HG02973 (cell line): ENCODE data around the gene PCSK6.
A peak's percentile ranks its signal among the peaks of the same experiment; 100 is the strongest.
"Not testable (repeated sequence)": the region's sequence is repeated elsewhere in the genome, so short reads cannot be mapped to it uniquely, and the experiment has no call there.

Source experiments
- ATAC-seq: cut with Tn5 transposase; IDR thresholded peaks from one replicate; pipeline ENCODE4 v1.9.1; 2021; ENCODE audit warnings: moderate library complexity; ENCODE audit not compliant: unreplicated experiment

The PCSK6 gene

DNA sequence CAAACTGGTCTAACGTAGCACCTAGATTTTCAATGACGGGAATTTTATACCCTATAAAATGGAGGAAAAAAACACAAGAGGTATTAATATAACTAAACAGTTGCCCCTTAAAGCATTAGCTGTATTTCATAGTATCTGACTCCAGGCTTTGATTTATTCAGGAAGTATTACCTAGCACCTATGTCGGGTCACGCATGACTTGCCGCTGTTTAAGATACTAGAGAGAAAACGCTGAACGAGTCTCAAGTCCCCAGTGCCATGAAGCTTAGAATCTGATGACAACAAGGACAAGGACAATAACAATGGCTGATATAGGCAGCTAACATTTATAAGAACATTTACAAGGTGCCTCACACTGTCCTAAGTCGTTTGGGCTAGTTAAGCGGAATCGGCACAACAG is 196.4 kb downstream of the PCSK6 start:
- ATAC-seq: no peak

DNA sequence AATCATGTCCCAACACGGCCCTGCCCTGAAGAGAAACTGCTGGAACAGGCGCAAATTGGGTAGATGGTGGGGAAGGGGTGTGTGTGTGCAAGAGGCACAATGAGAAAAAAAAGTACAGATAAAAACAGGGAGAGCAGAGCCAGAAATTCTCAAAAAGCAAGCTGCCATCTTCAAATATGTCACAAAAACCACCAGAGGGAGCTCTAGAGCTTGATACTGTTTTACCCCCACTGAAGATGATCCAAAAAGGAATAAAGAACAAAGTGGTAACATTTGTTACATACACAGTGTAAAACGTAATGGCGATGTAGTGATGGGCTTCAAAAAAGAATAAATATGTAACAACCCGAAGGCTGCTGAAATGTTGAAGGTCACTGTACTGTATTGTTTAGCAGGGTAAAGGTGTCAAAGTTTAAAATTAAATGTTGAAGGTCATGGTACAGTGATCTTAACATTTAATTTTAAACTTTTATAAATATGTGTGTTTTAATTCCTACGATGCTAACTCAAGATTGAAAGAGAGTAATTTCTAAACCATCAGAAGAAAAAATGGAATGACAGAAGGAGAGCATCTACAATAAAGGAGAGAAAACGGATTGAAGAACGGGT is 200.5 kb downstream of the PCSK6 start:
- no peak for ATAC-seq

DNA sequence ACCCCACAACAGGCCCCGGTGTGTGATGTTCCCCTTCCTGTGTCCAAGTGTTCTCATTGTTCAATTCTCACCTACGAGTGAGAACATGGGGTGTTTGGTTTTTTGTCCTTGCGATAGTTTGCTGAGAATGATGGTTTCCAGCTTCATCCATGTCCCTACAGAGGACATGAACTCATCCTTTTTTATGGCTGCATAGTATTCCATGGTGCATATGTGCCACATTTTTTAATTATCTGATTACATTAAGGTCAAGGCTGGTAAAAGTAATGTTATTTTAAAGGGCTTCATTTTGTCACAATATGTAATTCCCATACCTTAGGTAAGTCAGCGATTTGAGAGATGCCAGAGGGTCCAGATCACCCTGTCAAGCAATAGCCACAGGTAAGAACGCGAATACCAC is 202.2 kb downstream of the PCSK6 start:
- ATAC-seq: not testable (repeated sequence)

DNA sequence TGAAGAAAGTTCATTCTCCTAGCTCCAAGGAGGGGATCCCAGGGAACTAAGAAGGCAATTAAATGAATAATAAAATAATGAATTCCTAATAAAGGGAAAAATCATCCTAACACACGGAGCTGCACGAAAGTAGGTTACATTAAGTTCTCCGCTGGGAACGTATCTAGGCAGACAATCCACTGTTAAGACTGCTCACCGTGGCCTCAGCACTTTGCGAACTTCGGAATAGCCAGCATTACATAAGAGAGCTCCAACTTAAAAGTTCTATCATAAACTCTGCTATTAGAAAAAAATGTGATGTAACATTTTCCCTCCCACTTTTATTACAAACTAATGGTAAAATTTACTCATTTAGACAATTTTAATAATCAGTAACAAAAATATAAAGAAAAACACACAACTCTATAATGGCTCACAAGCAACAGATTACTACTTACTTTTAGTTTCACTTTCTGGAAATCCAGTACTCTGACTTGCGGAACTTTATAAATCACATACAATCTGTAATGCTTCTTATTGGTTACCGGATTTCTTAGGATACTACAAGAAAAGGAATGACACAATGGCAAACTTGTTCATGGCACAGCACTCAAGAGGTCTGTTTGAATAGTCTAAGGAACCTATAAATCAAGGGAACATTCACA is 202.9 kb downstream of the PCSK6 start:
- no peak for ATAC-seq

DNA sequence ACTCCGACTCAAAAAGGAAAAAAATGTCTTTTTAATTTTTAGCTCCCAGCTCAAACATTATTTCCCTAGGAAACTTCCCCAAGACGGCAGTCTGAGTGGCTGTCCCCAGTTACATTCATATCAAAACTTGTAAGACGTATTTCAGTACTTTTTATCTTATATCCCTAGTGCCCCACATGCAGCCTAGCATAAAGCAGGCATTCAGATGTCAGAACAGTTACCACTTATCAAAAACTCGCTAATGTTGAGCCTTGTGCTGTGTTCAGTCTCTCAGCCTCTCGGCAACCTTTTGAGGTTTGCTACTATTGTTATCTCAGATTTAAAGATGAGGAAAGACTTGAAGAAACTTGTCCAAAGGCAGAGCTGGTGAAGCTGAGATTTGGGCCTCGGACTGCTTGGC is 205.6 kb downstream of the PCSK6 start:
- no peak for ATAC-seq

DNA sequence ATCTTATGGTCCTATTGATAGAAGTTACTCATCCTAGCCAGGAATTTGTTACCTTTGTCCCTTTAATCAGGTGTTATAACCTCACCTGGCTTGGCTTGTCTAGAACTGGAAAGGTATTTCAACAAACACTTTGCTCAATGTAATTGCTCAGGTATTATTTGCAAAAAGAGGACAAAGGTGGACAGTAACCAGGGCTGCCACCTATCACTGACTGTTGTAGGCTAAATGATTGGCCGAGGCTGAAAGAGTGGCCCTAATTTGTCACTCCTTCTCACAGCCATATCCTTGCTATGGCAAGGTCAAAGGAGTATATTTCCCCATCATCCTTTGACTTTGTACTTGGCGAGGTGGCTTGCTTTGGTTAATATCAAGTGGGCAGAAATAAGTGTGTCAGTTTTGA is 209.5 kb downstream of the PCSK6 start:
- ATAC-seq: no peak

DNA sequence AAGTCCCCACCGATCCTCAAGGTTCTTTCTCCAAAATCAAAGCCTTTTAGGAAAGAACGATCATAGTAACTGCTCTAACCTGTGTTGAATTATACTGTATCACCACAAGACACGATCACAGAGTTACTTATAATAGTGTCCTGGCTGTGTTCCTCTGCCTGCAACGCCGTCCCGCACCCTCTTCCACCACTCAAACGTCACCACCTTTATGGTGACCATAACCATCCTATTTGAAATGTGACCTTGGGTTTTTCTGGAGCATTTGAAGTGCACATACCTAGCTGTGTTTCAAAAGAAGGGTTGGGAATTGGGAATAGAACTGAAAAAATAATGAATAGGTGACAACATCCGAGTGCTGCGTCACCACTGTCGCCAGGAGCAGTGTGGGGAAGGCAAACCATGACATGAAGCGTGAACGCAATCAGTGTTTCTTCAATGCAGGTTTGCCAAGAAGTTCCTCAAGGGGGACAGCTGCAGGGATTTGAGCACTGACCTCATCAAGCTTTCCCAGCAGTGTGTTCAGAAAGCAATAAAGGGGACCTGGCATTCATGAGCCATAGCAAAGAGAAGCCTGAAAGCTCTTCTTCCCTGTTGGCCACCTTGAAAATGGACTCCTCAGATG is 211.5 kb downstream of the PCSK6 start:
- no peak for ATAC-seq

DNA sequence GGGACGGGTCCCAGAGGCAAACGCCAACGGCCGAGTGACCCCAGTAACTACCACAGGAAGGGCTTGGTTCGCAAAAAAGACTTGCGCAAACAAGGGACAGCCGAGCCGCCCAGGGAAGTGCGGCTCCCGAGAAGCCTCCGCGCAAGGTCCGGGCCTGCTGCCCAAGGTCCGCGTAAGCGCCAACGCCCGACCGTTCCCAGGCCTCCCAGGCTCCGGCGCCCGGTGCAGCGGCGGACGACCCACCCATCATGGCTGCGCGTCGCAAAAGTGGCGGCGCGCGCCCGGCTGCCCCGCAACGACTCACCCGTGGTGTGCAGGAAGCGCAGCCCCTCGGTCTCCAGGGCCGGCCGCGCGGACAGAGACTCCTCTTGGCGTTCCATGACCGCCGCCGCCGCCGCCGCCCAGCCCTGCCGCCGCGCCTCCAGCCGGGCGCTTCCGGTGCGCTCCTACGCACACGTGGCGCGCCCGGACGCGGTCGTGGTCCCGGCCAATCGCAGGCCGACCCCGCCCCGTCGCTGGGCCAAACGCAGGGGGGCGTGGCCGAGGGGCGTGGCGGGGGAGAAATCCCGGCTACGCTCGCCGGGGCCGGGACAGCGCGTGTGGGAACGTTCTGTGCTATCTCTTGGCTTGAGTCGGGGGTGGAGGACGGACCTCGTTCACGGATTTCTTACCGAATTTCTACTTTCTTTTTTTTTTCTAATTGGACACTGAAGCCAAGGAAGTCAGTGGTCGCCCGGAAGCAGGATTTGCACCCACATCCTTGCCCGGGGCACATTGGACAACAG is 212.3 kb downstream of the PCSK6 start, which contains the start of gene SELENOS:
TSS of gene SELENOS (minus strand) at position 448 of the 785 bp plus-strand sequence. CDS start at position 380, 68 bp downstream.
- ATAC-seq: peak; percentile 85

DNA sequence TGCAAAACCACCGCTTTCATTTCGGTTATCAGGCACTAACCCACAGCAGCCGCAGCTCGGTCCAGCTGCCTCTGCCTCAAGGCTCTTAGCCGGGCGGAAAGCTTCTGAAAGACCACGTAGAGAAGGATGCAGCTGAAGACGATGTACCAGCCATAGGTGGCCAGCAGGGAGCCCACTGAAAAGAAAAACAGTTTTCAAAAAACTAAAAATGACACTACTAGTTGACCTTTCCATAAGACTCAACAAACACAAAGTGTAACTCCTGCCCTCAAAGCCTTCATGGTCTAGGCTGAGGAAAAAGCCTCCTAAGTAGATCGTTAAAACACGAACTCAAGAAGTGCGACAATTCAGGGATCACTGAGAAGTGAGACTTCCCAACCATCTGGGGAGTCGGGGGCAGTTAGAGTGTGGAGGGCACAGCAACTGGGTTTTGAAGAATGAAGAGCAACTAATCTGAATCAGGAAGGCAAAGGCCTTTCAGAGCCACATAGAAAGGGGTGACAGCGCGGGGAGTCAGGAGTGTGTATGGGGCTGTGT is 212.9 kb downstream of the PCSK6 start:
- peak; percentile 43 for ATAC-seq

DNA sequence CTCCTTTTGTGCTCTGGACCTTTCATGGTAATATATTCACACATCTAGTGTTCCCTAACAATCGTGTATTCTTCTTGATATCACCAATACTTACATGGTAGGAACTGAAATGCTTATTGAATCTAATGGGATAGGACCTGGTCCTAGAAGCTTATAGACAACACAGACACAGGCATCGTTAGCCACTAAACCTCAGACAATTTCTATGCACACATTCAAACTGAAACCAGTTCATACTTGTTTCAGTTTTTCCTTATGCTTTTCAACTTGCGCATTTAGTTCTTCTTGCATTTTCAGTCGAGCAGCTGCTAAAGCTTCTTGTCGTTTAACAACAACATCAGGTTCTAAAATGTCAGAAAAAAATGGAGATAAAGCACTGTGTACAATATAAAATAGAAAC is 214.5 kb downstream of the PCSK6 start:
- ATAC-seq: peak; percentile 36

DNA sequence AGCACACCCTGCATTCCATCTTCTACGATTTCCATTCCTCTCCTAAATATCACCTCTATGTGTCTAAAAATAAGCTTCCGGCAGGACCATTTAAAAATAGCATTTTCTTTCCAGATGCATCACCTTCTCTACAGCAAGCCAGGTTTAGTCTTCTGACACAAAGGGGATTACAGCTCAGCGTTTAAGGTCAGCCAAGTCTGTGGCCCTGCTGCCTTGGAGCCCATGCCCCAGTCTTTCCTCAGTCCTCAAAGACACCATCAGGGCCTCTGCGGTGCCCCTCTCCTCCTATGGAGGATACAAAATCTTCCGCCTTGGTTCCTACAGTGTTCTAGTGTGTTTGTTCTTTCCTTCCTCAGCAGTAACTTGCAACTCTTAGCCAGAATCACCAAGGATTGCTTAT is 216.0 kb downstream of the PCSK6 start:
- no peak for ATAC-seq

DNA sequence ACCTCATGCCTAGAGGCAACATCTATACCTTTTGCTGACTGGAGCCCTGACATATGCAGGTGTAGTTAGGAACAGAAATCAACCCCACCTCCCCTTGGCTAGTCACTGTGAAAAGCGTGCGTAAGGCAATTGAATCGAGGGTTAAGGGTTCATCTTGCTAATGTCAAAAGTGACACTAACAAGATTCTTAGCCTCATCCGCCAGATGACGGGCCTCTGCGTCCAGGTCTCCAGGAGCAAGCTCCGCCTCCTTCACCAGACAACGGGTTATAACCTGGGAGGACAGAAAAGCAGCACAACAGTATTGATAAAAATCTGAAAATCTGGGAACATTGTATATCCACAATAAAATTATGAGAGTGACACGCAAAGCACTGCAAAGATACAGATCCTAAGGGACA is 216.9 kb downstream of the PCSK6 start:
- ATAC-seq: no peak

DNA sequence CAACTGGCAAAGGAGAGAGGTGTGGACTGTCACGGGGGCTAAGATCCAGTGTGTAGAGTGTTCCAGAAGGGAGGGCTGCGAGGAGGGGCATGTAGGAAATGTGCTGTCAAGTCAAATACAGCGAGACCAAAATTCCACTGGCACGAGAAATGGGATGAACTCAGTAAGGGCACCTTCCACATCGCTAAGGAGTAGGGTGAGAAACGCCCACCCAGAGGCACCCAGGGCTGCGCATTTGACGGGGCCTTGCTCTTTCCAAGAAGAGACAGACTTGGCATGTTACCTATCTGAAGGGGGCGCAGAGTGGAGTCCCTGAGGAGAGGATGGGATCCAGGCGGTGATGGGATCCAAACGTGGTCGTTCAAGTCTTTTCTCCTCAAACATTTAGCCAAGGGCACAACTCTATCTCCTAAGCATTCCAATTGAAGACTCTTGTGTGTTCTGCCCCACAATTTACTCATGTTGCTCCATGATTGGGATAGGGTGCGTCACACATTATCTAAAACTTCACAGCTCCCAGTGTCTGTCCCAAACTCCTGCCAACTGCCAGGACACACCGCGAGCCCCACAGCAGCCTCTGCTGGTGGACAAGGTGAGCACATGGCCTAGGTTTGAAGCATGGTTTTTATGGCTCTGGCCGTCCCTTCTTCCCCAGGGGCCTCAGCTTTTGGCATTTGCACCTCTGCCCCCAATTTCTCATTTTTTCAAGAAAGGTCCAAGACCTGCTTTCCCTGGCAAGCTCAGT is 219.9 kb downstream of the PCSK6 start:
- ATAC-seq: no peak

DNA sequence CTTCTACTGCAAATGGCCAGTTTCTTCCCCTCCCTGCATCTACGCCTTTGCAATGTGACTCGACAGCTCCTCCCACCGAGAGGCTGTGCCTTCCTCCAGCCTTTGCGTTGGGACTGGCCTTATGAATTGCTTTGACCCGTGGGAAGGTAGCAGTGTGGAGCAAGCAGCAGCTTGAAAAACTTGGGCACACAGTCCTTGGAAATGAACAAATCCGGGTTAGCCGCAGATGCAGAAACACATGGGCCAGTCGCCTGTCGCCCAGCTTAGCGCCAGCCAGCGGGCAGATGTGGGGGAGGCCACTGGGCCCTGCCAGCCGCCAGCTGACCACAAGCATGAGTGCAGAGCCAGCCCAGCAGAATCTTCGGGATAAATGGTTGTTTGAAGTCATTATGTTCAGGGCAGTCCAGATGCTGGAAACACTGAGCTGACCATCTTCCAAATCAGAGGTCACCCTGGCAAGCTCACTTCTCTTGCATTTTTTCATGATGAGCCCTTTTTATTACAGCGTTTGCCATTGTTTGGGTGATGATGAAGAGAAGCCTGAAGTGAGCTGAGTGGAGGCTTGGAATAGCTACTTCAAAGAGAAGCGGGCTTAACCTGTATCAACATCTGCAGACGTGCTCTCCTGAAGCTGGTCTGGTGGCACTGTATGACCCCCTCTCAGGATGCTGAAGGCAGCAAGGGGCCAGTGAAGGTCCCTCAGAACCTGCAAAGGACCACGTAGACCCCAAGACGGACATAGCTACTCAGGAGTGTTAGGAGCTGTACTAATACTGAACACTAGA is 222.0 kb downstream of the PCSK6 start:
- no peak for ATAC-seq

DNA sequence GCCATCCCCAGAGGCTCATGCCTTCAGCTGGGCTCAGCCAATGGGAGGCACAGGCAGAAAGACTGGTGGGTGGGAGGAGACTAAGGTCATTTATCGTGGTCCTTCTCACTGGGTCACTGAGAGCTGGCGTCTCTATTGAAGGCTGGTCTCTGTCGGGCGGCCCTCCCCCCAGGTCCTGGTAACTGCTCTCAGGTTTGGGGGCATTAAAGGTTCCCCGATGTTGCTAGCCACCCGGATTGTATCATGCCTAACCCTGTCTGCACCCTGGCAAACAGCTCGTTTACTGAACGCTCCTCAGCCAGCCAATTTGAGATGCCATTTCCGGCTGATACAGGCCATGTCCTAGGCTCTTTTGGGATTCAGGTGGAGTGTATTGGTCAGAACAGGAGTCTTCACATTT is 222.7 kb downstream of the PCSK6 start:
- ATAC-seq: no peak

DNA sequence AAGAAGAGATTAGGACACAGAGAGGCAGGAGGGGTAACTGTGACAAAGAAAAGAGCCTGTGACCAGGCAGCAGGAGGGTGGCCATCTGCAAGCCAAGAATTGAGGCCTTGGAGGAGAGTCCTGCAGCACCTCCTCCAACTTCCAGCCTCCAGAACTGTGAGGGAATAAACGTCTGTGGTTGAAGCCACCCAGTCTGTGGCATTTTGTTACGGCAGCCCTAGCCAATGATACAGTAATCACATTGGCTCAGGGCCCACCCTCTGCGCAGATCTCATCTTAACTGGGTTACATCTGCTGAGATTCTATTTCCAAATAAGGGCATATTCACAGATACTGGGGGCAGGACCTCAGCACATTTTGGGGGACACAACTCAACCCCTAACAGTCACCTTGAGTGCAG is 223.5 kb downstream of the PCSK6 start:
- no peak for ATAC-seq

DNA sequence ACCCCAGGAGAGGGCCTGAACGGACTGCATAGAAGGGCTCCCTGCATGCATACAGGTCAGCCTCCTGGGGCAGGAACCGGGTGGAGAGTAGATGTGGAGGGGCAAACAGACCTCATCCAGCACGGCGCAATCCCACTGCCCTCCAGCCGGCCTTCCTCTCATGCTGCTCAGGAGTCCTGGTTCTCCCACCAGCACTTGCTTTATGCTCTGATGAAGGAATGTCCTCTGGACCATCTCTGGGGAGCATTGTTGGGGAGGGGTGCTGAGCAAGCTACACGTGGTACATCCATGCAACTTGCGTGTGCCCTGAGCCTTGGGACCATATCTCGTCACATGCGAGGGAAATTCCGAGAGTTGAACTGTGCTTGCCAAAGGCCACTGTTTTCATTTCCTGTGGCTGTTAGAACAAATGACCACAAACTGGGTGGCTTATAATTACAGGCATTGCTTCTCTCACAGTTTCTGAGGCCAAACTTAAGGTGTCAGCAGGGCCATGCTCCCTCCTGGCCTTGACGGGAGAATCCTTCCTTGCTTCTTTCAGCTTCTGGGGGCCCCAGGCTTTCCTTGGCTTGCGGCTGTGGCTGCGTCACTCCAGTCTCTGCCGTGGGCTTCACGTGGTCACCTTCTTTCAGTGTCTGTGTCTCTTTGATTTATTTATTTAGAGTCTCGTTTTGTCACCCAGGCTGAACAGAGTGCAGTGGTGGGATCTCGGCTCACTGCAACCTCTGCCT is 224.4 kb downstream of the PCSK6 start:
- ATAC-seq: no peak

DNA sequence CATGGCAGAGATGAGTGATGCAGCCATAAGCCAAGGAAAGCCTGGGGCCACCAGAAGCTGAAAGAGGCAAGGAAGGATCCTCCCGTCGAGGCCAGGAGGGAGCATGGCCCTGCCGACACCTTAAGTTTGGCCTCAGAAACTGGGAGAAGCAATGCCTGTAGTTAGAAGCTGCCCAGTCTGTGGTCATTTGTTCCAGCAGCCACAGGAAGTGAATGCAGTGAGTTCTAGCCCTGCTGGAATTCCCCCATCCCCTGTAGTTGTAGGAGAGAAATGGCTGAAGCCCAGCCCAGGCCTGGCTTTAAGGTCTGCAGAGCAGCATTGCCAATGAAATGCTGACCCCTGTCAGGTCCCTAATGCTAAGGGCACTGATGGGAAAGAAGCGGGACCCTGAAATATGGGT is 225.5 kb downstream of the PCSK6 start:
- ATAC-seq: no peak

DNA sequence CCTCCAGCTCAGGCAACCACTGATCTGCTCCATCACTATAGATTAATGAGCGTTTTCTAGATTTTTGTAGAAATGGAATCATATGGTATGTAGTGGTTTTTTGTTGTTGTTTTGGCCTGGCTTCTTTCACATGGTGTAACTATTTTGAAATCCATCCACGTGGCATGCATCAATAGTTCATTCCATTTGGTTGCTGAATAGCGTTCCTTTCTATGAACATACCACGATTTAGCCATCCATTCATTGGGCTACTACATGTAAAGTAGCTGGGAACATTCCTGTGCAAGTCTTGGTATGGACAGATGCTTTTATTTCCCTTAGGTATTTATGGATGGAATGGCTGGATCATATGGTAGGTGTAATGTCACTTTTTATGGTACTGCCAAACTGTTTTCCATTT is 227.0 kb downstream of the PCSK6 start:
- ATAC-seq: no peak
